GM21737 (cell line): Measurements from ENCODE around the gene IL1R2.
"Not testable (repeated sequence)": the region's sequence is repeated elsewhere in the genome, so short reads cannot be mapped to it uniquely, and the experiment has no call there.

Experiments
- ATAC-seq: cut with Tn5 transposase; IDR thresholded peaks from one replicate; pipeline ENCODE4 v1.9.1; 2021; ENCODE audit warnings: mild to moderate bottlenecking, moderate library complexity; ENCODE audit not compliant: unreplicated experiment

IL1R2 gene

GRCh38 chr2:102057502-102058292 lies 65.9 kb downstream of the IL1R2 start:
- no peak for ATAC-seq

- no peak for ATAC-seq
Measured at GRCh38 chr2:102058293-102058833, 66.6 kb downstream of the IL1R2 start.

GRCh38 chr2:102059151-102059550 lies 67.4 kb downstream of the IL1R2 start:
- no peak for ATAC-seq

- ATAC-seq = no peak
Measured at GRCh38 chr2:102060047-102060446, 68.3 kb downstream of the IL1R2 start.

GRCh38 chr2:102060792-102061191 lies 69.0 kb downstream of the IL1R2 start:
- ATAC-seq = no peak

- ATAC-seq = no peak
Measured at GRCh38 chr2:102061286-102061699, 69.5 kb downstream of the IL1R2 start.

GRCh38 chr2:102061962-102062795 lies 70.4 kb downstream of the IL1R2 start:
- no peak for ATAC-seq

GRCh38 chr2:102062802-102063201 lies 71.0 kb downstream of the IL1R2 start:
- ATAC-seq = no peak

GRCh38 chr2:102063487-102063911 lies 71.7 kb downstream of the IL1R2 start:
- ATAC-seq = no peak

- no peak for ATAC-seq
Measured at GRCh38 chr2:102063941-102064678, 72.3 kb downstream of the IL1R2 start.

- no peak for ATAC-seq
Measured at GRCh38 chr2:102064679-102065674, 73.2 kb downstream of the IL1R2 start.

GRCh38 chr2:102065675-102066252 lies 74.0 kb downstream of the IL1R2 start:
- no peak for ATAC-seq

- ATAC-seq = no peak
Measured at GRCh38 chr2:102066554-102066953, 74.8 kb downstream of the IL1R2 start.

GRCh38 chr2:102068126-102068525 lies 76.4 kb downstream of the IL1R2 start:
- ATAC-seq = not testable (repeated sequence)

- ATAC-seq = no peak
Measured at GRCh38 chr2:102069311-102069974, 77.7 kb downstream of the IL1R2 start.

- ATAC-seq = no peak
Measured at GRCh38 chr2:102070058-102070642, 78.4 kb downstream of the IL1R2 start.

GRCh38 chr2:102072741-102073140 lies 81.0 kb downstream of the IL1R2 start:
- ATAC-seq = no peak

- ATAC-seq = no peak
Measured at GRCh38 chr2:102073168-102073724, 81.5 kb downstream of the IL1R2 start.
